PC-3 (cell line): ENCODE results near the gene BAIAP3.

Experiments used
- EZH2phosphoT487 ChIP-seq: fragments of 300-600 bp; sonication (generic); IDR thresholded peaks from 2 replicates; pipeline ENCODE4 v1.6.1; 2018; ENCODE audit warnings: mild to moderate bottlenecking, antibody characterized with exemption, low read length, borderline replicate concordance
- TF ChIP-seq, protein P1 (sequence below): fragments of 300-600 bp; sonication (generic); conservative IDR thresholded peaks from 2 replicates; pipeline ENCODE4 v1.5.1; 2017; ENCODE audit warnings: antibody characterized with exemption, low read depth, mild to moderate bottlenecking, low read length

- TF ChIP-seq, protein P1, sequence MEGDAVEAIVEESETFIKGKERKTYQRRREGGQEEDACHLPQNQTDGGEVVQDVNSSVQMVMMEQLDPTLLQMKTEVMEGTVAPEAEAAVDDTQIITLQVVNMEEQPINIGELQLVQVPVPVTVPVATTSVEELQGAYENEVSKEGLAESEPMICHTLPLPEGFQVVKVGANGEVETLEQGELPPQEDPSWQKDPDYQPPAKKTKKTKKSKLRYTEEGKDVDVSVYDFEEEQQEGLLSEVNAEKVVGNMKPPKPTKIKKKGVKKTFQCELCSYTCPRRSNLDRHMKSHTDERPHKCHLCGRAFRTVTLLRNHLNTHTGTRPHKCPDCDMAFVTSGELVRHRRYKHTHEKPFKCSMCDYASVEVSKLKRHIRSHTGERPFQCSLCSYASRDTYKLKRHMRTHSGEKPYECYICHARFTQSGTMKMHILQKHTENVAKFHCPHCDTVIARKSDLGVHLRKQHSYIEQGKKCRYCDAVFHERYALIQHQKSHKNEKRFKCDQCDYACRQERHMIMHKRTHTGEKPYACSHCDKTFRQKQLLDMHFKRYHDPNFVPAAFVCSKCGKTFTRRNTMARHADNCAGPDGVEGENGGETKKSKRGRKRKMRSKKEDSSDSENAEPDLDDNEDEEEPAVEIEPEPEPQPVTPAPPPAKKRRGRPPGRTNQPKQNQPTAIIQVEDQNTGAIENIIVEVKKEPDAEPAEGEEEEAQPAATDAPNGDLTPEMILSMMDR = no peak
- no peak for TF ChIP-seq EZH2phosphoT487
Measured at GRCh38 chr16:1309888-1310831, 23.3 kb upstream of the BAIAP3 start.
